GM12878 (cell line): ENCODE data around the gene NPR3. TPM values are rescaled to one million over a fixed set of nuclear protein-coding genes. Genes with fewer than 3 reads are reported as not detected.

ENCODE experiments used
- ATAC-seq: fragments of 200-7000 bp; cut with Tn5 transposase; 3 replicates; pipeline ENCODE4 v1.9.1; 2020; ENCODE audit warnings: mild to moderate bottlenecking, moderate library complexity
- BruUV-seq: library from RNA; stranded (reverse); fragments of 400-500 nt; replicated peaks from 2 replicates; lab custom pipeline; 2021; lab: Mats Ljungman, UMichigan
- CTCF ChIA-PET: fragments of 300-600 bp; sonication (Branson Sonifier 250); formaldehyde crosslinking; extraction: SDS; loops from one replicate; lab custom pipeline; 2021; ENCODE audit warnings: inconsistent platforms; lab: Yijun Ruan, JAX
- POLR2A ChIA-PET: fragments of 350-600 bp; formaldehyde crosslinking; extraction: SDS; loops from one replicate; lab custom pipeline; 2021; ENCODE audit warnings: inconsistent platforms; lab: Charles Lee
- RAD21 ChIA-PET: fragments of 300-600 bp; sonication (Branson Sonifier 250); formaldehyde crosslinking; loops from one replicate; lab custom pipeline; 2023; ENCODE audit warnings: antibody characterized with exemption; ENCODE audit not compliant: unreplicated experiment; lab: Charles Lee
- SMC1A ChIA-PET: fragments of 300-600 bp; sonication (Branson Sonifier 250); formaldehyde crosslinking; loops from one replicate; lab custom pipeline; 2023; ENCODE audit not compliant: unreplicated experiment, uncharacterized antibody; lab: Charles Lee
- DNase-seq: peaks from one replicate; pipeline ENCODE4 v3.0.0-alpha.2; 2011; ENCODE audit warnings: low read depth, low spot score
- FAIRE-seq: peaks from 3 replicates; lab custom pipeline; 2011; peaks lifted over from hg19 to GRCh38; lab: Jason Lieb, UNC
- H2AFZ ChIP-seq: 2 replicates; pipeline ENCODE4 v1.6.0; 2011; ENCODE audit warnings: low read depth, low read length, control low read depth; ENCODE audit not compliant: control insufficient read depth
- H3K27ac ChIP-seq: 2 replicates; pipeline ENCODE4 v1.5.1; 2011; ENCODE audit warnings: control low read depth; ENCODE audit not compliant: control insufficient read depth, insufficient read depth
- H3K27me3 ChIP-seq, 2 experiments: replicated peaks in 1 of 2; 2 replicates each; pipeline versions ENCODE4 v1.6.0 to v1.6.1; 2011; ENCODE audit warnings: low read length in 1 of 2; ENCODE audit not compliant: control insufficient read depth in 2 of 2, insufficient read depth in 2 of 2
- H3K36me3 ChIP-seq, 2 experiments: 2 replicates each; pipeline ENCODE4 v1.5.1; 2011; ENCODE audit warnings: low read length in 1 of 2; ENCODE audit not compliant: control insufficient read depth in 2 of 2, insufficient read depth in 2 of 2
- H3K4me1 ChIP-seq: 2 replicates; pipeline ENCODE4 v1.6.1; 2011; ENCODE audit warnings: mild to moderate bottlenecking, low read length, moderate library complexity, mixed read lengths; ENCODE audit not compliant: control insufficient read depth, insufficient read depth
- H3K4me2 ChIP-seq: 2 replicates; pipeline ENCODE4 v1.6.0; 2011; ENCODE audit warnings: control low read depth; ENCODE audit not compliant: control insufficient read depth, insufficient read depth
- H3K4me3 ChIP-seq: fragments of 200-600 bp; sonication (generic); 2 replicates; pipeline ENCODE4 v1.5.1; 2016
- H3K79me2 ChIP-seq: 2 replicates; pipeline ENCODE4 v1.6.0; 2011; ENCODE audit warnings: low read length; ENCODE audit not compliant: control insufficient read depth, insufficient read depth
- H3K9ac ChIP-seq: 2 replicates; pipeline ENCODE4 v1.8.0; 2011; ENCODE audit warnings: low read length, control low read depth, mixed read lengths; ENCODE audit not compliant: control insufficient read depth, insufficient read depth
- H3K9me3 ChIP-seq: replicated peaks from 3 replicates; pipeline ENCODE4 v1.5.1; 2011; ENCODE audit warnings: mild to moderate bottlenecking, low read length; ENCODE audit not compliant: control insufficient read depth, insufficient read depth
- H4K20me1 ChIP-seq: 2 replicates; pipeline ENCODE4 v1.6.0; 2011; ENCODE audit not compliant: control insufficient read depth, insufficient read depth
- ATF2 ChIP-seq: IDR thresholded peaks from 2 replicates; pipeline ENCODE4 v1.6.1; 2012; ENCODE audit warnings: low read length, inconsistent platforms
- CHD2 ChIP-seq: IDR thresholded peaks from 2 replicates; pipeline ENCODE4 v1.6.1; 2011; ENCODE audit warnings: low read depth, low read length, improper control_type of control experiment, borderline replicate concordance
- GABPA ChIP-seq: IDR thresholded peaks from 2 replicates; pipeline ENCODE4 v1.6.1; 2014; ENCODE audit warnings: antibody characterized with exemption, low read depth, mild to moderate bottlenecking, inconsistent platforms
- NR2F1 ChIP-seq: fragments of 450-650 bp; conservative IDR thresholded peaks from 2 replicates; pipeline ENCODE4 v1.6.1; 2017; ENCODE audit warnings: mild to moderate bottlenecking
- RBBP5 ChIP-seq: fragments of 200-600 bp; sonication (generic); conservative IDR thresholded peaks from 2 replicates; pipeline ENCODE4 v1.6.1; 2016
- SIX5 ChIP-seq: IDR thresholded peaks from 2 replicates; pipeline ENCODE4 v1.6.1; 2011; ENCODE audit warnings: mild to moderate bottlenecking, low read depth, low read length, moderate library complexity; ENCODE audit not compliant: severe bottlenecking
- SMC3 ChIP-seq: IDR thresholded peaks from 2 replicates; pipeline ENCODE4 v1.6.1; 2011; ENCODE audit warnings: low read length, improper control_type of control experiment, borderline replicate concordance
- SP1 ChIP-seq: IDR thresholded peaks from one replicate; pipeline ENCODE4 v1.6.1; 2011; ENCODE audit warnings: low read depth, low read length
- SRF ChIP-seq, 2 experiments: IDR thresholded peaks; 2 replicates each; pipeline ENCODE4 v1.6.1; 2011; ENCODE audit warnings: low read depth in 2 of 2, low read length in 2 of 2, mild to moderate bottlenecking in 1 of 2, moderate library complexity in 1 of 2
- TCF3 ChIP-seq: IDR thresholded peaks from 2 replicates; pipeline ENCODE4 v1.6.1; 2012; ENCODE audit warnings: low read depth, mild to moderate bottlenecking, low read length, borderline replicate concordance; ENCODE audit not compliant: insufficient read depth
- ZNF217 ChIP-seq: fragments of 450-650 bp; IDR thresholded peaks from 2 replicates; pipeline ENCODE4 v1.6.1; 2017; ENCODE audit warnings: antibody characterized with exemption, mild to moderate bottlenecking
- WGBS: methylation state at CpG from one replicate; pipeline ENCODE4 v1.1.6; 2016; ENCODE audit warnings: low lambda C conversion rate; ENCODE audit not compliant: insufficient replicate concordance, insufficient coverage; ENCODE audit errors: missing lambda C conversion rate; 5-methylcytosine and 5-hydroxymethylcytosine counted together
- in situ Hi-C: fragments of 300-500 bp; cut with MboI; formaldehyde crosslinking; loops from 9 replicates; pipeline ENCODE4 v1.14.3; 2018; ENCODE audit warnings: mixed read lengths
- intact Hi-C: fragments of 100-400 bp; cut with micrococcal nuclease; formaldehyde crosslinking; loops from one replicate; pipeline ENCODE4 v1.14.2; 2022; ENCODE audit not compliant: unreplicated experiment
- polyA plus RNA-seq, 11 experiments: library from polyadenylated mRNA; depleted of rRNA in 4 of 11; unstranded in 6 of 11; stranded (reverse) in 5 of 11; fragments of >200 nt; fragmentation: Nextera tagmentation in 4 of 11; fragmentation: Illumina TruSeq in 1 of 11; extraction: Ambion mirVana in 4 of 11; extraction: Trizol in 1 of 11; gene quantifications; 1 replicate in 1 of 11; 2 replicates in 10 of 11; pipeline versions ENCODE4 v1.2.1 to v1.2.3, GENCODE V29; 2011 to 2016; ENCODE audit warnings: inconsistent platforms in 2 of 11, missing spikeins in 2 of 11, low read depth in 1 of 11
- total RNA-seq, 4 experiments: library from RNA; depleted of rRNA in 3 of 4; stranded (reverse); fragments of >200 nt in 3 of 4; fragmentation: Illumina TruSeq in 1 of 4; extraction: Trizol in 1 of 4; gene quantifications; 2 replicates each; pipeline versions ENCODE4 v1.2.1 to v1.2.3, GENCODE V29; 2013 to 2021
- TF ChIP-seq, protein P1 (sequence below): IDR thresholded peaks from 2 replicates; pipeline ENCODE4 v1.6.1; 2012; ENCODE audit warnings: low read depth, low read length, improper control_type of control experiment
- TF ChIP-seq, protein P2 (sequence below): fragments of 450-650 bp; IDR thresholded peaks from 2 replicates; pipeline ENCODE4 v1.6.1; 2017; ENCODE audit warnings: low read depth, mild to moderate bottlenecking, moderate library complexity
- TF ChIP-seq, protein P3 (sequence below): IDR thresholded peaks from 2 replicates; pipeline ENCODE4 v1.6.1; 2012; ENCODE audit warnings: low read depth, low read length, improper control_type of control experiment

NPR3 gene
- total and polyA plus RNA-seq, 10 of the 15 experiments (the other 5 are each of a cell fraction or from before 2014, with no cell fraction given) = 0.01 to 0.37 (median 0.14) TPM; not detected in 7

DNA sequence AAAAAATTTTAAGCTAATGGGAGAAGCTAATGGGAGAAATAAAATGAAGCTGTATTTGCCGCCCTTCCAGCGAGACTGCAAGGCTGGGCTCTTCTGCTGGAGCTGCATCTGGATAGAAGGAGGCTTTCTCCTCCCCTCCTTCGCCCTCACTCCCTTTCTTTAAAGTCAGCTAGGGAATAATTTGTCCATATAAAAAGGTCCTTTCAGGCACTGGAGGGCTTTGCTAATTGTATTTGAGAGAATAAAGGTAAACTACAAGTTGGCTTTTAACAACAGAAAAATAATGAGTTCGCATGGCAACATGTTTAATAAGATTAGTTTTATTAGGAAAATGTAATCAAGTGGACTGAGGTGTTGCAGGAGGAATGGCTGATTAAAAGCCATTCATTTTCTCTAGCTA lies 41.3 kb downstream of the NPR3 start:
- Histone ChIP-seq H3K4me2 (no peak overlapping the region), H3K4me1 (no peaks in the 10 kb centered on the region), H3K9ac (no peak overlapping the region), H3K27me3 (no peaks in the 10 kb centered on the region; a peak in 1 of 4 replicates), H3K27ac (no peak overlapping the region), H3K4me3 (no peak overlapping the region), H3K9me3 (no peaks in the 10 kb centered on the region; the same call in 2 of the 3 replicates), H4K20me1 (no peaks in the 10 kb centered on the region), H3K79me2 (no peaks in the 10 kb centered on the region), H3K36me3 (no peaks in the 10 kb centered on the region), H2AFZ (no peak overlapping the region)
- FAIRE-seq (no peak), DNase-seq (no peak), ATAC-seq (no peak)
- intact Hi-C loops (no loop called here), in situ Hi-C loops (no loop called here)
- ChIA-PET RAD21 (no interaction called here), POLR2A (no interaction called here), CTCF (no interaction called here), SMC1A (no interaction called here)
- no TSS peak for BruUV-seq
- TF ChIP-seq SP1 = no peak
- TF ChIP-seq, protein P1, sequence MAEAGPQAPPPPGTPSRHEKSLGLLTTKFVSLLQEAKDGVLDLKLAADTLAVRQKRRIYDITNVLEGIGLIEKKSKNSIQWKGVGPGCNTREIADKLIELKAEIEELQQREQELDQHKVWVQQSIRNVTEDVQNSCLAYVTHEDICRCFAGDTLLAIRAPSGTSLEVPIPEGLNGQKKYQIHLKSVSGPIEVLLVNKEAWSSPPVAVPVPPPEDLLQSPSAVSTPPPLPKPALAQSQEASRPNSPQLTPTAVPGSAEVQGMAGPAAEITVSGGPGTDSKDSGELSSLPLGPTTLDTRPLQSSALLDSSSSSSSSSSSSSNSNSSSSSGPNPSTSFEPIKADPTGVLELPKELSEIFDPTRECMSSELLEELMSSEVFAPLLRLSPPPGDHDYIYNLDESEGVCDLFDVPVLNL = no peak
- WGBS = 0% methylated on average over 4 of the region's 4 CpGs

DNA sequence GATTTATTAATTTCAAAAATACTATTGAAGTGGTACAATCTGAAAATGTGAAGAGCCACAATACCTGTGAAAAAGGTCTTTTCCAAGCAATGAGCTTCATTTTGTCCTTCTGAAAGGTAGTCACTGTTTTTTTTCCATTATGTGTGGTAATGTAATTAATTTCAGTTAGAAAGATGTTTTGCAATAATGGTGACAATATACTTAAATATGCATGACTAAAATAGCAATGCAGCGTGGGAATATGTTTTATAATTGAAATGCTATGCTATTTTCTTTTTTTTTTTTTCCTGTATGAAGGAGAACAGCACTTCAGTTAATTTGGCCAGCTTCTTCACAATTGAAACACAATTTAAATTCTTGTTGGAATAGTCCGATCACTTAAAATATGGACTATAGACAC lies 41.9 kb downstream of the NPR3 start:
- no peaks in the 10 kb centered on the region for H3K79me2 ChIP-seq
- POLR2A ChIA-PET = no interaction called here
- no peak overlapping the region for H2AFZ ChIP-seq
- DNase-seq (no peak), ATAC-seq (no peak), FAIRE-seq (no peak)
- H3K9me3 ChIP-seq = no peaks in the 10 kb centered on the region; the same call in 2 of the 3 replicates
- H3K4me2 ChIP-seq = no peak overlapping the region
- H3K27ac ChIP-seq = no peak overlapping the region
- intact Hi-C loops (no loop called here), in situ Hi-C loops (no loop called here)
- no peaks in the 10 kb centered on the region for H3K36me3 ChIP-seq
- no peak overlapping the region for H3K4me3 ChIP-seq
- RAD21 ChIA-PET = no interaction called here
- H4K20me1 ChIP-seq = no peaks in the 10 kb centered on the region
- no peak overlapping the region for H3K9ac ChIP-seq
- H3K4me1 ChIP-seq = no peaks in the 10 kb centered on the region
- CTCF ChIA-PET = interaction anchor here (1.2 kb wide), 1 partner anchor 15 kb away, joined by 3 read pairs; no protein-coding TSS in a partner anchor
- no peaks in the 10 kb centered on the region; a peak in 1 of 4 replicates for H3K27me3 ChIP-seq
- SMC1A ChIA-PET = no interaction called here
- BruUV-seq = no TSS peak
- WGBS = 13% methylated on average over 2 of the region's 2 CpGs
- TF ChIP-seq, protein P2, sequence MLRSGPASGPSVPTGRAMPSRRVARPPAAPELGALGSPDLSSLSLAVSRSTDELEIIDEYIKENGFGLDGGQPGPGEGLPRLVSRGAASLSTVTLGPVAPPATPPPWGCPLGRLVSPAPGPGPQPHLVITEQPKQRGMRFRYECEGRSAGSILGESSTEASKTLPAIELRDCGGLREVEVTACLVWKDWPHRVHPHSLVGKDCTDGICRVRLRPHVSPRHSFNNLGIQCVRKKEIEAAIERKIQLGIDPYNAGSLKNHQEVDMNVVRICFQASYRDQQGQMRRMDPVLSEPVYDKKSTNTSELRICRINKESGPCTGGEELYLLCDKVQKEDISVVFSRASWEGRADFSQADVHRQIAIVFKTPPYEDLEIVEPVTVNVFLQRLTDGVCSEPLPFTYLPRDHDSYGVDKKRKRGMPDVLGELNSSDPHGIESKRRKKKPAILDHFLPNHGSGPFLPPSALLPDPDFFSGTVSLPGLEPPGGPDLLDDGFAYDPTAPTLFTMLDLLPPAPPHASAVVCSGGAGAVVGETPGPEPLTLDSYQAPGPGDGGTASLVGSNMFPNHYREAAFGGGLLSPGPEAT = no peak
- TF ChIP-seq SIX5 = no peak
- TF ChIP-seq RBBP5 = no peak
- no peak for TF ChIP-seq NR2F1
- TF ChIP-seq CHD2 = no peak
- no peak for TF ChIP-seq ZNF217
- TF ChIP-seq, protein P3, sequence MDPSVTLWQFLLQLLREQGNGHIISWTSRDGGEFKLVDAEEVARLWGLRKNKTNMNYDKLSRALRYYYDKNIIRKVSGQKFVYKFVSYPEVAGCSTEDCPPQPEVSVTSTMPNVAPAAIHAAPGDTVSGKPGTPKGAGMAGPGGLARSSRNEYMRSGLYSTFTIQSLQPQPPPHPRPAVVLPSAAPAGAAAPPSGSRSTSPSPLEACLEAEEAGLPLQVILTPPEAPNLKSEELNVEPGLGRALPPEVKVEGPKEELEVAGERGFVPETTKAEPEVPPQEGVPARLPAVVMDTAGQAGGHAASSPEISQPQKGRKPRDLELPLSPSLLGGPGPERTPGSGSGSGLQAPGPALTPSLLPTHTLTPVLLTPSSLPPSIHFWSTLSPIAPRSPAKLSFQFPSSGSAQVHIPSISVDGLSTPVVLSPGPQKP = no peak
- no peak for TF ChIP-seq GABPA
- no peak for TF ChIP-seq ATF2
- no peak for TF ChIP-seq SMC3
- TF ChIP-seq TCF3 = no peak
- TF ChIP-seq SRF (IDR thresholded peaks at IDR 0.05; ENCODE audit: low read depth in 2 of 2, low read length in 2 of 2) = no peak
